Measurements from ENCODE around the gene STK32C.

Gene STK32C

GRCh38 chr10:132264306-132264950 lies 43.3 kb downstream of the STK32C start:
- DNase-seq, result no peak

GRCh38 chr10:132263866-132264265 lies 43.9 kb downstream of the STK32C start:
- DNase-seq, result no peak

- DNase-seq, result no peak
Measured at GRCh38 chr10:132259702-132260482, 47.9 kb downstream of the STK32C start.

- DNase-seq, result no peak
Measured at GRCh38 chr10:132258423-132258822, 49.3 kb downstream of the STK32C start.

GRCh38 chr10:132257907-132258306 lies 49.8 kb downstream of the STK32C start:
- DNase-seq, result no peak

DNA sequence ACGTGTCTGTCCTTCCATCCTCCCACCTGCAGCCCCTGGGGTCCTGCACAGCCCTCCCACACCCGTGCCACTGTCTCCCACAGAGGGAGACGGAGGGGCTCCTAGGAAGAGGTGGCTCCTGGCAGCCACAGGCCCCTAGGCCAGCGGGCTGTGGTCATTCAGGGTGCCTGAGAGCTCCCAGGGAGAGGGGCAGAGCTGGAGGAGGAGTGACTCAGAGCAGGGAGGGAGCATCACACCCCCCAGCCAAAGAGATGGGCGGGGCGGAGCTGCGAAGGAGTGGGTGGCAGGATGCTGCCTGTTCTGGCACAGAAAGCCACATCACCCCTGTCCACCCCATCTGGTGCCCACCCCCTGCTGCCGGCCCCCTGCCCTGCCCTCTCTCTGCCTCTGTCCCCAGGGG lies 50.5 kb downstream of the STK32C start:
- no peak for DNase-seq

DNA sequence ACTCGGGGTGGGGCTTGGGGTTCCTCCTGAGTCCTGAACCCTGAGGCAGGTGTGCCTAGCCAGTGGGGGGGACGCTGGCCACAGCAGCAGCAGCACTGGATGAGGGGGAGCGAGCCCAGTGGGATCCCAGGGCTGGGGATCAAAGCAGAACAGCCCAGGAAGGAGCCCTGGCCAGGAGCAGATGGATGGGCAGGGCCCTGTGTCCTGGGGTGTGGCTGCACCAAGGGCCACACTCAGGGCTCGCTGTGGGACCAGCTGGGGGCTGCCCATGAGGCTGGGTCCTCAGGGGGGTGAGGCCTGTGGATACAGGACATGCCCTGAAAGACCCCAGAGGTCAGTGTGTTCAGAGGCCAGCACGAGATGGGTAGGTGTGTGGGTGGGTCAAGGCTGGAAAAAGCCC lies 50.9 kb downstream of the STK32C start:
- no peak for DNase-seq

DNA sequence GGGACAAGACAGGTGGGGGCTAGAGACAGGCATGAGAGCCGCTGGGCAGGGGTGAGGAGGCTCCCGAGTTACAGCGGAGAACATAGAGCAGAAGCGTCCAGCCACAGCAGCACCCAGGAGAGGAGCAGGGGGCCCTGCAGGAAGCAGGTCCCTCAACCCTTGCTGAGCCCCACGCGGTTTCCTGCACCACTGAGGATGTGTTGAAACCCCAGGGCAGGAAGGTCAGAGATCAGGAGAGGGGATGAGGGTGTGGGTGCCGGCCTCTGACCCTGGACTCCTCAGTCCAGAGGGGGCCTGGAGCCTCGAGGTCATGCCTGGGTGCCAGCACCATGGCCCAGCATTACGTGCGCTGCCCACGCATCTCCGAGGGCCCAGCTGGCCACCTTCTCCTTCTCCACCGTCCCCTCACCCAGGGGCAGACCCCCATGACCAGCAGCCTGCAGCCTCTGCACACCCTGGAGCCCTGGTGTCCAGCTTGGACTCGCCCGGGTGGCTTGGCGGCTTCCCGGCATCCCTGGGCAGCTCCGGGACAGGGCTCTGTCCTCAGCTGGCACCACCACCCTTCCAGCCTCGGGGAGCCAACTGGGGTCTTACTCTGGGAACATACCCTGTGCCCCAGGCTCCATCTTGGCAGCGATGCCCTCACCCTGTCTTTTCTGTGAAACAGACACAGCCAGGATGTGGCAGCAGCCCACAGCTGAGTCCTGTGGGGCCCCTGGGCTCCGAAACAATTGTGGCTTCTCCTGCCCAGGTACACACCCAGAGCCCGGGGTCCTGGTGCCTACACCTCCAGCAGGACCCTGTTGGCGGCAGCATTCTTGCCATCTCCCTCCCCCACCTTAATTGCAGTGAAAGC lies 52.0 kb downstream of the STK32C start:
- no peak for DNase-seq

DNA sequence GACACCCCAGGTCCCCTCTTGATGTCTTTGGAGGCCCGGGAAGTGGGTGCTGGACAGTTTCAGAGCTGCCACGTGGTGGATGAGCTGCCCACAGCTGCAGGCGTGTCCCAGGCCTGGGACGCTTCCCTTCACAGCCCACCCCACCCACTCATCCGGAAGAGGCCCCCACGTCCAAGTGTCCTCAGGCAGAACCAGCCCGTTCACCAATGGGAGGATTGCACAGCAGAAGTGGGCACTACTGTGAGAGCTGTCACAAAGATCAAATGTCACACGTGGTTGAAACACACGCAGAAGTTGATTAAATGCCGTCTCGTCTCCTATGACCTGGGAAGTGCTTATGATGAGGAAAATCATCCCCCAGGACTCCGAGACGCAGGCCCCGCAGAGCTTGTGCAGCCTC lies 52.9 kb downstream of the STK32C start:
- no peak for DNase-seq

DNA sequence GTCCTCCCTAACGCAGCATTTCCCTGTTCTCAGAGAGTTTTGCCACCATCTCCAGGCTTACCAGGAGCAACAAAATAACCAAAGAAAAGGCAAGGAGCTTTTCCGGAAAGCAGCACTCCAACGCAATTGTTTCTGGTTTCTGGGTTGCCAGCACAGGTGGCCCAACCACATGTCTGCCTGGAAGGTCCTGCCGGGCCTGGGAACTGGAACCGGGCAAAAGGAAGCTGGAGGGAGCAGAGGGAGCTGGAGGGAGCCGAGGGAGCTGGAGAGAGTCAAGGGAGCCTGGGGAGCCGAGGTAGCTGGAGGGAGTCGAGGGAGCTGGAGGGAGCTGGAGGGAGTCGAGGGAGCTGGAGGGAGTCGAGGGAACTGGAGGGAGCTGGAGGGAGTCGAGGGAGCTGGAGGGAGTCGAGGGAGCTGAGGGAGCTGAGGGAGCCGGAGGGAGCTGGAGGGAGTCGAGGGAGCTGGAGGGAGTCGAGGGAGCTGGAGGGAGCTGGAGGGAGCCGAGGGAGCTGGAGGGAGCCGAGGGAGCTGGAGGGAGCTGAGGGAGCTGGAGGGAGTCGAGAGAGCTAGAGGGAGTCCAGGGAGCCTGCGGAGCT lies 54.6 kb downstream of the STK32C start:
- DNase-seq, result no peak

DNA sequence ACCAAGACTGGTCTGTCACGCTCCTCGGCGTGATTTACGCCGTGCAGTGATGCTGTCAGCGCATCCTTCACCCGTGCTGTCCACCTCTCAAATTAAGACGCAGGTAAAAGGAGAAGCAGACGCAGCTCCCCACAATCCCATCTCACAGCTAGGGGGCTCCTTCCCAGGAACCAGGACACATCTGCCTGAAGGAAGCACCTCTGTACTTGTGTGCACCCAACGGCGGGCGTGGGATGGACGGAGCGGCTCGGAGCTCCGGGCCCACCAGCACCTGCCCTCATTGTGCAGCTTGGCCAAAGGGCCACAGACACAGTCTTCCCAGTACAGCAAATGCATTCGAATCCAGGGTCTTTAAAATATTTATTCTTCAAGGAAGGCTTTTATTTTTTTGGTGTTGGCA lies 55.3 kb downstream of the STK32C start:
- DNase-seq, result no peak

- DNase-seq, result no peak
Measured at GRCh38 chr10:132251928-132252327, 55.8 kb downstream of the STK32C start.

GRCh38 chr10:132250481-132251475 lies 57.0 kb downstream of the STK32C start:
- no peak for DNase-seq

GRCh38 chr10:132249824-132250375 lies 57.9 kb downstream of the STK32C start:
- no peak for DNase-seq

GRCh38 chr10:132249226-132249724 lies 58.5 kb downstream of the STK32C start:
- DNase-seq, result no peak

DNA sequence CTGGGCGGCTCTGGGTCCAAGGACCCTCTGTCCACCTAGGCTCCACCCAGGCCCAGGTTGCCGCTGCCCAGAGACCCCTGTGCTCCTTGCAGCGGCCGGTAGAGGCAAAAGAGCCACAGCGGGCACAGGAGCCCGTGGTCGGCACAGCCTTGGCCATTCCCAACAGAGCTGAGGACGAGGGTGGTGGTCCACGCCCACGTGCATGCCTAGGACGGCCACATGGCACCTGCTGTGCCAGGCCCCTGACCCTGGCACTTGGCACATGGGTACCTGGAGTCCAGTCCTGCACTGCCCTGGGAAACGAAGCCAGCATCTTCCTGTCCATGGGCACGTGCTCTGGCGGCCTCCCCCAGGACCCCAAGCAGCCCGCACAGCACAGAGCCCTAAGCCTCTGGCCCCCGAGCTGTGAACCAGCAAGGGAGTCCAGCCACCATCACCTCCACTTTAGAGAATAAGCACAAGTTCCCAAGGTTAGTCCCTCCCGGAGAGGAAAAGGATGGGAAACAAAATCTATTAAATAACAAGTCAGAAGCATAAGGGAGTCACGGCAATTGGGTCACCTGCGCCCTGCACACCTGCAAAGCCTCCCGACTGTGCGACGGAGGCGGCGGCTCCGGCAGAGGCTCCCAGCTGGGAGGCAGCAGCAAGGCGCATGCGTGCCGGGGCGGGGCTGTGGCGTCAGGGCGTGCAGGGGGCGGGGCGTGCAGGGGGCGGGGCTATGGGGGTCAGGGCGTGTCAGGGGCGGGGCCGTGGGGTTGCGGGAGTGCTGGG lies 59.1 kb downstream of the STK32C start:
- DNase-seq, result peak; percentile 17

- DNase-seq, result no peak
Measured at GRCh38 chr10:132247943-132248342, 59.8 kb downstream of the STK32C start.

DNA sequence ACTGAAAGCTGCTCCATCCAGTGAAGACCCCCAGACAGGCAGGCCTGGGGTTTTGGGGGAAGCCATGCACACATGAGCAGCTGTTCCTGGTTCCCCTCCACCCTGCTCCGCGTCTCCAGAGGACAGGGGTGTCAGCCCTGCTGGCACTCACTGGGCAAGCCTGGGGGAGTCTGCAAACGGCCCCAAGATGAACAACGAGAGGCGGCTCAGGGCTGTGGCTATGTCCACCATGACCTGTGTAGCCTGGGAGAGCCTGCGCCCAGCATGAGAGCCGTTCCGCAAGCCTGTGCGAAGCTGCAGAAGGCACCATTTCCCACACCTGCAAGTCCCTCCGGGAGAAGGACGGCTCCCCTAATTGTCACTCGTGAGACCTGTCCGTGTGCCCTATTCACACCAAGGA lies 61.5 kb downstream of the STK32C start:
- no peak for DNase-seq

DNA sequence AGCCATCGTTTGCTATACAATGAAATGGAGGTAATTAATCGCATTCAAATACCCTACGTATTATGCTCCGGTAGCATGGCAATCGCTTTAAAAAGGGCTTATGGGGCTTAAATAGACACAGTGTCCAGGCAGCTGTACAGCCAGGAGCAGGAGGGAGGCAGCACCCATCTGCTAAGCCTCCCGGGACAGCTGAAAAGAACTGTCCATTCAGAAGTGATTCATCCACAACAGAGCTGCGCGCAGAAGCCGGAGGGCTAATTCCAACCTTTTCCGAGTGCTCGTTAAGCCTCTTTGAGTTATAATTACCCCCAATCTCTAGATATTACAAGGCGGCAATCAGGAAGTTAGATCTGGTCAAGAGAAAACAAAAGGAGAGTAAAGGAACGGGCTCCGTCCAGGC lies 62.7 kb downstream of the STK32C start:
- DNase-seq, result no peak

DNA sequence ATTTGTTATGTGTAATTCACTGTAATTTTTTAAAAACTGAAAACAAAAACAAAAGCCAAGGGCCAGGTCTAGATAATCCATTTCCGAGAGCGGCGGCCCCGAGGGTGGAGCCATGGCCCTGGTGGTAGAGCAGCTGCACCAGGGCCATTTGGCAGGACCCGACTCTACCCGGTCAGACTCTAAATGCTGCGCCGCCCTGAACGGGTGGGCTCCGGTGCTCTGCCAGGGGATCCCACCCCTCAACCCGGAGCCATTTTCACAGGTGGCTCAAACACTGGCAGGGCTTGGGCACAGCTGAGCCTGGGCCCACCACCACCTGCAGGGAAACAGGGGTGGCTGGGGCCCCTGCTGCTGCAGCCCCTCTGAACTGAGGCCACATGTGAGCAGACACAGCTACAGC lies 64.1 kb downstream of the STK32C start:
- no peak for DNase-seq

GRCh38 chr10:132243141-132243540 lies 64.6 kb downstream of the STK32C start:
- no peak for DNase-seq
